Colonic mucosa (tissue), 4 donors: ENCODE results near the gene USP17L18. TPM values are rescaled to one million over a fixed set of nuclear protein-coding genes. Genes with fewer than 3 reads are reported as not detected.
A peak's percentile ranks its signal among the peaks of the same experiment; 100 is the strongest.
"Not testable (repeated sequence)": the region's sequence is repeated elsewhere in the genome, so short reads cannot be mapped to it uniquely, and the experiment has no call there.

Source experiments
- DNase-seq: peaks from one replicate; pipeline ENCODE4 v3.0.0-alpha.2; 2020
- H3K27ac ChIP-seq: fragments of 200-600 bp; one replicate; pipeline ENCODE4 v1.8.0; 2021
- H3K27me3 ChIP-seq: fragments of 200-600 bp; one replicate; pipeline ENCODE4 v1.8.0; 2021
- H3K36me3 ChIP-seq: fragments of 200-600 bp; one replicate; pipeline ENCODE4 v1.8.0; 2021
- H3K4me1 ChIP-seq: fragments of 200-600 bp; one replicate; pipeline ENCODE4 v1.8.0; 2021; ENCODE audit warnings: mild to moderate bottlenecking
- H3K4me3 ChIP-seq: fragments of 200-600 bp; one replicate; pipeline ENCODE4 v1.8.0; 2021
- H3K9ac ChIP-seq, 2 donors: one replicate each; pipeline ENCODE4 v1.7.0; 2013; ENCODE audit warnings: control low read depth in 2 of 2, low read depth in 2 of 2, low read length in 2 of 2
- H3K9me3 ChIP-seq: fragments of 200-600 bp; one replicate; pipeline ENCODE4 v1.8.0; 2021
- intact Hi-C: fragments of 100-400 bp; cut with DNase I; formaldehyde crosslinking; loops from one replicate; pipeline ENCODE4 v1.14.1; 2022
- total RNA-seq, 2 donors: library from RNA; stranded (reverse); fragmentation: NEBNext Ultra II Directional in 1 of 2; extraction: Animal tissue kit (Norgen Biotek cat#: 25700) in 1 of 2; gene quantifications; one replicate each; pipeline ENCODE4 v1.2.1, GENCODE V29; 2021
- donor health status: healthy.
- donor health status: DM: no; HTN: no; CAD: no.
- donor health status: DM: no; HTN: no; CAD: no.

USP17L18 gene
- total RNA-seq, 2 donors from 2014 or later, result not detected

DNA sequence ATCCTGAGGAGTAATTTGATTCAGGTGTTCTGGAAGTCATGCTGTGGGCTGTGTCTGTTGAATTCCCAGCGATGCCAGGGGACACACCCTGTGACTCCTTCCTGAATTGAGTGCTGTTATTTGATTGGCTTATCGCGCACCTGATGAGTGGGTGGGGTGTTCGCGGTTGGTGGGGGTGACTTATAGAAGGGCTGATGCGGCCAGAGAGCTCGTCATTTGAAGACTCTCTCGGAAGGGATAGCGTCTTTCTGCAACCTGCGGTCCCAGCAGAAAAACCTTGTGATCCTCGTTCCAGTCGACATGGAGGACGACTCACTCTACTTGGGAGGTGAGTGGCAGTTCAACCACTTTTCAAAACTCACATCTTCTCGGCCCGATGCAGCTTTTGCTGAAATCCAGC lies 18.9 kb downstream of the USP17L18 start, which contains the start of gene USP17L22:
Gene USP17L22 (plus strand): TSS at position 301 of the 400 bp plus-strand sequence. CDS start 0 bp downstream, at position 301.
- H3K9me3 ChIP-seq, H3K4me3 ChIP-seq, DNase-seq, H3K9ac ChIP-seq, H3K27ac ChIP-seq, H3K4me1 ChIP-seq, intact Hi-C loops, H3K36me3 ChIP-seq, H3K27me3 ChIP-seq: not testable (repeated sequence)

DNA sequence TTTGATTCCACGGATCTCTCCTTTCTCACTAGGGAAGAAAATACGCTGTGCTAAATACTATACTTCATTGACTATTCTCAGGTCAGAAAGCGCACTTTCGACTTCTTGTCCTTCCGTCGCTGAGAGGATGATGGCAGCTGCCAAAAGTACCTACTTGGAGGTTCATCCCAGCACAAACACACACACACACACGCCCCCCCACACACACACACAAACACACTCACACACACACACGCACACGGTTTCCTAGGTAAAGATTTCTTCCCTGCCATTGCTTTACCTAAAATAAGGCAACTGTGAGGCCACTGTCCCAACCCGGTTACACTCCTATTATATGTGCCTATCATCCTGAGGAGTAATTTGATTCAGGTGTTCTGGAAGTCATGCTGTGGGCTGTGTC lies 23.3 kb downstream of the USP17L18 start:
- H3K9ac ChIP-seq, intact Hi-C loops, H3K27ac ChIP-seq, H3K4me1 ChIP-seq, H3K27me3 ChIP-seq, H3K9me3 ChIP-seq, H3K4me3 ChIP-seq, H3K36me3 ChIP-seq: not testable (repeated sequence)
- DNase-seq, result peak; percentile 28

Other genes with a start within 250 kb of the USP17L18 start
- not detected for gene FAM90A26, start 78.2 kb upstream of the USP17L18 start, total RNA-seq
- not detected for gene USP17L10, start 38.0 kb upstream of the USP17L18 start, total RNA-seq
- not detected for gene USP17L11, start 33.2 kb upstream of the USP17L18 start, total RNA-seq
- not detected for gene USP17L12, start 28.5 kb upstream of the USP17L18 start, total RNA-seq
- gene USP17L13, start 23.7 kb upstream of the USP17L18 start, total RNA-seq, result not detected
- not detected for gene USP17L15, start 14.2 kb upstream of the USP17L18 start, total RNA-seq
- not detected for gene USP17L17, start 4.8 kb upstream of the USP17L18 start, total RNA-seq
- not detected for gene USP17L19, start 4.7 kb downstream of the USP17L18 start, total RNA-seq
- not detected for gene USP17L20, start 9.5 kb downstream of the USP17L18 start, total RNA-seq
- gene USP17L21, start 14.2 kb downstream of the USP17L18 start, total RNA-seq, result not detected
- not detected for gene USP17L22, start 19.0 kb downstream of the USP17L18 start, total RNA-seq
- not detected for gene USP17L24, start 76.5 kb downstream of the USP17L18 start, total RNA-seq
- gene USP17L25, start 81.3 kb downstream of the USP17L18 start, total RNA-seq, result not detected
- not detected for gene USP17L26, start 86.0 kb downstream of the USP17L18 start, total RNA-seq
- gene USP17L5, start 90.8 kb downstream of the USP17L18 start, total RNA-seq, result not detected
- not detected for gene USP17L27, start 95.5 kb downstream of the USP17L18 start, total RNA-seq
- gene USP17L28, start 100.3 kb downstream of the USP17L18 start, total RNA-seq, result not detected
- not detected for gene USP17L29, start 105.0 kb downstream of the USP17L18 start, total RNA-seq
- gene USP17L30, start 114.5 kb downstream of the USP17L18 start, total RNA-seq, result not detected
- not detected for gene DEFB131A, start 195.8 kb downstream of the USP17L18 start, total RNA-seq